Uterus (tissue), 4 donors: ENCODE data around the gene RIOK1. TPM values are rescaled to one million over a fixed set of nuclear protein-coding genes. Genes with fewer than 3 reads are reported as not detected.

Experiments used
- DNase-seq, 2 donors: peaks; one replicate each; pipeline ENCODE4 v3.0.0-alpha.2; 2019 to 2020
- H3K27ac ChIP-seq, 2 donors: fragments of 200-600 bp; sonication (generic); 1 replicate in 1 of 2; 2 replicates in 1 of 2; pipeline ENCODE4 v1.5.1; 2016 to 2018
- H3K27me3 ChIP-seq, 2 donors: fragments of 200-600 bp; sonication (generic); one replicate each; pipeline ENCODE4 v1.5.1; 2018 to 2019; ENCODE audit warnings: control low read depth in 1 of 2
- H3K36me3 ChIP-seq, 2 donors: fragments of 200-600 bp; sonication (generic); one replicate each; pipeline ENCODE4 v1.5.1; 2019; ENCODE audit warnings: control low read depth in 1 of 2
- H3K4me1 ChIP-seq, 2 donors: fragments of 200-600 bp; sonication (generic); one replicate each; pipeline ENCODE4 v1.5.1; 2018 to 2019; ENCODE audit warnings: control low read depth in 1 of 2
- H3K4me3 ChIP-seq, 2 donors: fragments of 200-600 bp; sonication (generic); 1 replicate in 1 of 2; 2 replicates in 1 of 2; pipeline ENCODE4 v1.5.1; 2018 to 2019; ENCODE audit warnings: mild to moderate bottlenecking in 1 of 2
- H3K9me3 ChIP-seq, 2 donors: fragments of 200-600 bp; sonication (generic); one replicate each; pipeline ENCODE4 v1.5.1; 2019; ENCODE audit warnings: control low read depth in 1 of 2
- CTCF ChIP-seq, 4 experiments: fragments of 200-600 bp in 2 of 4; fragments of 450-650 bp in 2 of 4; sonication (generic) in 2 of 4; IDR thresholded peaks; one replicate each; pipeline ENCODE4 v1.5.1; 2016 to 2019; ENCODE audit warnings: antibody characterized with exemption in 4 of 4, mild to moderate bottlenecking in 2 of 4, moderate library complexity in 1 of 4
- POLR2A ChIP-seq, 2 donors: fragments of 450-650 bp; IDR thresholded peaks; one replicate each; pipeline ENCODE4 v1.6.1; 2016; ENCODE audit warnings: antibody characterized with exemption in 2 of 2, mild to moderate bottlenecking in 1 of 2, moderate library complexity in 1 of 2
- intact Hi-C: fragments of 100-400 bp; cut with DNase I; formaldehyde crosslinking; loops from one replicate; pipeline ENCODE4 v1.15.1; 2023; ENCODE audit warnings: low total_unique reads
- total RNA-seq, 4 donors: library from RNA; depleted of rRNA in 3 of 4; stranded (reverse); fragments of >200 nt in 3 of 4; gene quantifications; one replicate each; pipeline versions ENCODE4 v1.1.0 to v1.2.4, GENCODE V29; 2014 to 2023
- donor health status: DM: yes; HTN: yes; CAD: no.

RIOK1 gene
- total RNA-seq, 4 donors from 2014 or later: 11.5 to 58.4 (median 22.8) TPM

DNA sequence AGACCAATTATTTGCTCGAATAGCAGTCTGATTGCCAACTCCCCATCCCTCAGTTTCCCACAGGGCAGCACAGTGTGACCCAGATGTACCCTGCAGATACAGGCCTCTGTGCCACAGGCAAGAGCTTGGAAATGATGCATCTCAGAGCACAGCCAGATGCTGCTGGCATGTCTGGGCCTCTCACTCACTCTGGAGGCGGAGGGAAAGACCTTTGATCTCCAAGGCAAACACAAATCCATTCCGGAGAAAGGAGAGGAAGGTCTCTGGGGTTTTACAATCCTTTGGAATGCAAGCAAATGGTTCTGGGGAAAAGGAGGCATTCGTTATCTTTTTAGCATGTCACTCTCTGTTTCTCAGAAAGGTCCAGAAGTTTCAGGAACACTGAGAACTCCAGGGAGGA lies 74.2 kb downstream of the RIOK1 start:
- H3K4me1 ChIP-seq: no peaks in the 10 kb centered on the region
- intact Hi-C loops: no loop called here
- no peaks in the 10 kb centered on the region for H3K36me3 ChIP-seq
- H3K27ac ChIP-seq: no peak overlapping the region
- no peak for DNase-seq
- TF ChIP-seq POLR2A (IDR thresholded peaks at IDR 0.05) (no peak), CTCF (IDR thresholded peaks at IDR 0.05) (no peak)
- H3K27me3 ChIP-seq: no peaks in the 10 kb centered on the region
- H3K4me3 ChIP-seq: no peak overlapping the region
- H3K9me3 ChIP-seq: no peaks in the 10 kb centered on the region

DNA sequence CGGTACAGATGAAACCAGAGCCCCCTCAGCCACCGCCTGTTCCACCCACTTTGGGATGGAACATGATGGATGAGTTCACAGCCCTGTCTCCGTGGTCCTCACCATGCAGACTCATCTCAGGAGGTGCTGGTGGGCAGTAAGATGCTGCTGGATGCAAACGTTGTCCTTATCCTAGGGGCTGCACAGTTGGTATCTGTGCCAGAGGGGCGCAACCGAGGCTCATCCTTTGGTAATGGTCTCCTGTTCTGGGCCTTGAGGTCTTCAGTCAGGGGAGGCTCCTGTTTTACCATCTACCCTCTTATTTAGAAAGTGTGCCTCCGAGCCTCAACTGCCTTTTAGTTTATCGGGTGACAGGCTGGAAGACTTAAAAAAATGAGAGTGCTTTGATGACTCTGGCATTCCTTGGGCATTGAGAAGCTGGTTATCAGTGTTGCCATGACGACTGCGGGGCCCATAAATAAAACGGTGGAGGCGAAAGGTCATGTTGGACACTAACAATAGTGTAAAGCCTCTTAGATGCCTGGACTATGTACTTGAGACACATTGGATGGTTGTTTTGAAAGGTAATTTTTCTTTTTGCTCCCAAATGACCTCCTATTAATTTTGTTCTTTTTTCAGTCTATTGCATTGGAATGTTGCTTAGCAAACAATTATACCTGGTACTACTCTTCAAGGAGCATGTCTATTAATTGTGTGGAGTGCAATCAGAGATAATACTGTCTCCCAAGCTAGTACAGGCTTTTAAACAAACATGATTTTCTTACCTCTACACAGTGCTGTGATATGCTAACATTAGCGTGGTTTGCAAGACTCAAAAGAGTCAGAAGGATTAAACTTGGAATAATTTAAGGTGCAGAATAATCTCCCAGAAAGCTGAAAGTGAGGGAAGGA lies 77.6 kb downstream of the RIOK1 start:
- H3K9me3 ChIP-seq: no peaks in the 10 kb centered on the region
- H3K36me3 ChIP-seq: no peaks in the 10 kb centered on the region
- H3K4me3 ChIP-seq: no peak overlapping the region
- no peak for TF ChIP-seq POLR2A (IDR thresholded peaks at IDR 0.05)
- no peak for TF ChIP-seq CTCF (IDR thresholded peaks at IDR 0.05)
- intact Hi-C loops: no loop called here
- no peaks in the 10 kb centered on the region for H3K27me3 ChIP-seq
- no peak for DNase-seq
- H3K4me1 ChIP-seq: no peaks in the 10 kb centered on the region
- H3K27ac ChIP-seq: no peak overlapping the region

Other genes with a start within 250 kb of the RIOK1 start
- gene SSR1, start 76.6 kb upstream of the RIOK1 start, total RNA-seq: 100 to 1,000 TPM in 3 of 4 donors, 10 to 100 TPM in 1; 77.4 to 138 (median 126) TPM
- gene CAGE1, start 66 bp upstream of the RIOK1 start, total RNA-seq: under 1 TPM in 1 of 4 donors, not detected in 3; 0.28 TPM
- 10 to 100 TPM in 2 of 4 donors, 1 to 10 TPM in 2; 3.8 to 28.3 (median 9.0) TPM for gene DSP, start 151.9 kb downstream of the RIOK1 start, total RNA-seq
- gene SNRNP48, start 200.4 kb downstream of the RIOK1 start, total RNA-seq: 10 to 100 TPM; 10.2 to 39.7 (median 14.6) TPM